PFSK-1 (cell line): ENCODE results near the gene IGFBPL1.

Experiments used
- FOXP2 ChIP-seq: optimal IDR thresholded peaks from 2 replicates; pipeline ENCODE3; 2011; ENCODE audit warnings: borderline replicate concordance, control low read depth, inconsistent platforms; ENCODE audit not compliant: insufficient read depth; ENCODE audit errors: extremely low read length, extremely low read depth
- POLR2AphosphoS5 ChIP-seq: IDR thresholded peaks from 2 replicates; pipeline ENCODE4 v1.6.1; 2012; ENCODE audit warnings: low read depth, mild to moderate bottlenecking, control low read depth, low read length, moderate library complexity
- REST ChIP-seq, 2 experiments: IDR thresholded peaks; 2 replicates each; pipeline versions ENCODE4 v1.6.1 to v1.8.0; 2011 to 2012; ENCODE audit warnings: low read depth in 2 of 2, low read length in 2 of 2, control low read depth in 1 of 2, inconsistent platforms in 1 of 2, mild to moderate bottlenecking in 1 of 2, moderate library complexity in 1 of 2; ENCODE audit not compliant: insufficient read depth in 1 of 2
- SIN3A ChIP-seq: IDR thresholded peaks from 2 replicates; pipeline ENCODE4 v1.6.1; 2012; ENCODE audit warnings: mild to moderate bottlenecking, low read length, moderate library complexity, borderline replicate concordance; ENCODE audit not compliant: insufficient read depth
- TAF1 ChIP-seq: IDR thresholded peaks from 2 replicates; pipeline ENCODE4 v1.6.1; 2012; ENCODE audit warnings: low read length, control low read depth, borderline replicate concordance; ENCODE audit not compliant: insufficient read depth

Gene IGFBPL1

GRCh38 chr9:38437193-38437823, 13.1 kb upstream of the IGFBPL1 start:
- TF ChIP-seq POLR2AphosphoS5, result no peak
- TF ChIP-seq FOXP2, result no peak
- TF ChIP-seq TAF1, result no peak
- no peak for TF ChIP-seq SIN3A
- no peak for TF ChIP-seq REST (IDR thresholded peaks at IDR 0.05; ENCODE audit: insufficient read depth in 1 of 2, low read depth in 2 of 2, low read length in 2 of 2)

- TF ChIP-seq TAF1 (no peak), POLR2AphosphoS5 (no peak), FOXP2 (no peak)
Measured at GRCh38 chr9:38436708-38437107, 12.5 kb upstream of the IGFBPL1 start.

DNA sequence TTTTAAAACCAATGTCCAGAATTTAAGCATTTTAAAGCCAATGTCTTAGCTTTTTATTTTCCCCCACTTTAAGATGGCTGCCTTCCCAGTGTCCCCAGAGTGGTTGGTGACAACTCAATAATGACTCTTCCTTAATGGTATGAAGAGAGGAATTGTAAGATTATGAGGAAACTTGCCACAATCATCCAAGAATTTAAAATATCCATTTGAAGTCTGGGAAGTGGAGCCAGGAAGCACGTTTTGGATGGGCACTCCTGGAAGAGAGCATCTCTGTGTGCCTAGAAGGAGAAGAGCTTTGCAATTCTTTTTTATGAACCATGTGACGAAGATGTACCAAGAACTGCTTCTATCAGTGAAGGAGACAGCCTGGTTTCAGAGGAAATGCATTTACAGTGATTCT, 11.3 kb upstream of the IGFBPL1 start:
- TF ChIP-seq POLR2AphosphoS5 (no peak), TAF1 (no peak), SIN3A (no peak), REST (IDR thresholded peaks at IDR 0.05; ENCODE audit: insufficient read depth in 1 of 2, low read depth in 2 of 2, low read length in 2 of 2) (no peak)

GRCh38 chr9:38434853-38435252, 10.6 kb upstream of the IGFBPL1 start:
- TF ChIP-seq TAF1, result no peak
- TF ChIP-seq REST (IDR thresholded peaks at IDR 0.05; ENCODE audit: insufficient read depth in 1 of 2, low read depth in 2 of 2, low read length in 2 of 2), result no peak
- TF ChIP-seq POLR2AphosphoS5, result no peak
- TF ChIP-seq FOXP2, result no peak

GRCh38 chr9:38434365-38434764, 10.1 kb upstream of the IGFBPL1 start:
- TF ChIP-seq POLR2AphosphoS5, result no peak
- TF ChIP-seq TAF1, result no peak
- TF ChIP-seq REST (IDR thresholded peaks at IDR 0.05; ENCODE audit: insufficient read depth in 1 of 2, low read depth in 2 of 2, low read length in 2 of 2), result no peak
- no peak for TF ChIP-seq FOXP2
- no peak for TF ChIP-seq SIN3A
